DND-41 (cell line): ENCODE measurements around the gene SMIM41.

ENCODE experiments used
- EZH2 ChIP-seq: IDR thresholded peaks from 3 replicates; pipeline ENCODE4 v1.6.1; 2012; ENCODE audit warnings: borderline replicate concordance, low read depth, mild to moderate bottlenecking, moderate library complexity, low read length, inconsistent platforms; ENCODE audit not compliant: severe bottlenecking
- TF ChIP-seq, protein P1 (sequence below): IDR thresholded peaks from 2 replicates; pipeline ENCODE4 v1.5.1; 2012; ENCODE audit warnings: borderline replicate concordance, low read length, moderate library complexity, mild to moderate bottlenecking; ENCODE audit not compliant: poor library complexity, severe bottlenecking; ENCODE audit errors: extremely low read depth

DNA sequence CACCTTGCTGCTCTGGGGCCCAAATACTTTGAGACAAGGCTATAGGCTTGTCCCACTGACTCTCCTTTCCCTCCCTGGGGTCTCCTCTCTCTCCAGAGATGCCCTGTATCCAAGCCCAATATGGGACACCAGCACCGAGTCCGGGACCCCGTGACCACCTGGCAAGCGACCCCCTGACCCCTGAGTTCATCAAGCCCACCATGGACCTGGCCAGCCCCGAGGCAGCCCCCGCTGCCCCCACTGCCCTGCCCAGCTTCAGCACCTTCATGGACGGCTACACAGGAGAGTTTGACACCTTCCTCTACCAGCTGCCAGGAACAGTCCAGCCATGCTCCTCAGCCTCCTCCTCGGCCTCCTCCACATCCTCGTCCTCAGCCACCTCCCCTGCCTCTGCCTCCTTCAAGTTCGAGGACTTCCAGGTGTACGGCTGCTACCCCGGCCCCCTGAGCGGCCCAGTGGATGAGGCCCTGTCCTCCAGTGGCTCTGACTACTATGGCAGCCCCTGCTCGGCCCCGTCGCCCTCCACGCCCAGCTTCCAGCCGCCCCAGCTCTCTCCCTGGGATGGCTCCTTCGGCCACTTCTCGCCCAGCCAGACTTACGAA, 25.2 kb upstream of the SMIM41 start:
- TF ChIP-seq, protein P1, sequence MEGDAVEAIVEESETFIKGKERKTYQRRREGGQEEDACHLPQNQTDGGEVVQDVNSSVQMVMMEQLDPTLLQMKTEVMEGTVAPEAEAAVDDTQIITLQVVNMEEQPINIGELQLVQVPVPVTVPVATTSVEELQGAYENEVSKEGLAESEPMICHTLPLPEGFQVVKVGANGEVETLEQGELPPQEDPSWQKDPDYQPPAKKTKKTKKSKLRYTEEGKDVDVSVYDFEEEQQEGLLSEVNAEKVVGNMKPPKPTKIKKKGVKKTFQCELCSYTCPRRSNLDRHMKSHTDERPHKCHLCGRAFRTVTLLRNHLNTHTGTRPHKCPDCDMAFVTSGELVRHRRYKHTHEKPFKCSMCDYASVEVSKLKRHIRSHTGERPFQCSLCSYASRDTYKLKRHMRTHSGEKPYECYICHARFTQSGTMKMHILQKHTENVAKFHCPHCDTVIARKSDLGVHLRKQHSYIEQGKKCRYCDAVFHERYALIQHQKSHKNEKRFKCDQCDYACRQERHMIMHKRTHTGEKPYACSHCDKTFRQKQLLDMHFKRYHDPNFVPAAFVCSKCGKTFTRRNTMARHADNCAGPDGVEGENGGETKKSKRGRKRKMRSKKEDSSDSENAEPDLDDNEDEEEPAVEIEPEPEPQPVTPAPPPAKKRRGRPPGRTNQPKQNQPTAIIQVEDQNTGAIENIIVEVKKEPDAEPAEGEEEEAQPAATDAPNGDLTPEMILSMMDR = no peak
- no peak for TF ChIP-seq EZH2
